Measurements from ENCODE around the gene WDR17. TPM values are rescaled to one million over a fixed set of nuclear protein-coding genes. Genes with fewer than 3 reads are reported as not detected.

Gene WDR17
- total and polyA plus RNA-seq, 2 of the 8 experiments (the other 6 are each of a cell fraction or from before 2014, with no cell fraction given) = 1.4 to 3.3 TPM

DNA sequence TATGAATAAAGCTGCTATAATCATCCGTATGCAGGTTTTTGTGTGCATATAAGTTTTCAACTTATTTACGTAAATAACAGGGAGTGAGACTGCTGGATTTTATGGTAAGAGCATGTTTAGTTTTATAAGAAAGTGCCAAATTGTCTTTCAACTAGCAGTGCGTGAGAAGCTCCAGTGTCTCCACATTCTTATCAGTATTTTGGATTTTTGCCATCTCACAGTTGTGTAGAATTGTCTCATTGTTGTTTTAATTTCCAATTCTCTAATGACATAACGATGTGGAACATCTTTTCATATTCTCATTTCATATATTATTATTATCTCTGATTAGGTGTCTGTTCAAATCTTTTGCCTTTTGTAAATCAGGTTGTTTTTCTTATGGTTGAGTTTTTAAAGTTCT, 49.0 kb upstream of the WDR17 start:
- Histone ChIP-seq H2BK5ac (ENCODE audit: low read depth, low read length) (no peak overlapping the region), H3K4me1 (replicated peaks in 1 of 4; ENCODE audit: control insufficient read depth in 3 of 4, insufficient read depth in 4 of 4, low read length in 3 of 4) (no peaks in the 10 kb centered on the region), H2BK20ac (ENCODE audit: low read length) (no peak overlapping the region), H2BK15ac (ENCODE audit: low read length) (no peak overlapping the region), H3K27ac (ENCODE audit: low read depth, low read length) (no peak overlapping the region), H3K27me3 (replicated peaks in 1 of 4; ENCODE audit: control insufficient read depth in 3 of 4, extremely low read depth in 1 of 4, insufficient read depth in 3 of 4, low read length in 3 of 4) (no peaks in the 10 kb centered on the region), H3K4me2 (ENCODE audit: insufficient read depth in 1 of 2, low read depth in 2 of 2, low read length in 2 of 2) (no peak overlapping the region), H4K91ac (replicated peaks; ENCODE audit: insufficient read length, low read length) (no peak overlapping the region), H3K14ac (ENCODE audit: insufficient read length) (no peak overlapping the region), H2AFZ (ENCODE audit: low read length) (no peak overlapping the region), H3K36me3 (ENCODE audit: control insufficient read depth in 2 of 4, insufficient read depth in 4 of 4, low read length in 3 of 4) (no peaks in the 10 kb centered on the region), H3K79me2 (ENCODE audit: control insufficient read depth in 1 of 2, insufficient read depth in 2 of 2, low read length in 2 of 2) (no peaks in the 10 kb centered on the region), H3K18ac (ENCODE audit: extremely low read depth, low read length) (no peak overlapping the region), H3K23me2 (ENCODE audit: low read depth, low read length) (no peaks in the 10 kb centered on the region), H4K20me1 (replicated peaks in 1 of 2; ENCODE audit: control insufficient read depth in 1 of 2, insufficient read depth in 2 of 2, low read length in 2 of 2) (no peaks in the 10 kb centered on the region), H3K4ac (replicated peaks; ENCODE audit: insufficient read length, low read depth, low read length) (no peak overlapping the region), H3K9ac (replicated peaks in 1 of 4; ENCODE audit: extremely low read depth in 1 of 4, low read depth in 3 of 4, low read length in 3 of 4) (no peak overlapping the region), H3K4me3 (ENCODE audit: extremely low read depth in 1 of 4, insufficient read depth in 2 of 4, low read depth in 3 of 4, low read length in 4 of 4) (no peak overlapping the region), H3K9me3 (ENCODE audit: insufficient read depth in 2 of 2, low read depth in 1 of 2, low read length in 1 of 2) (no peaks in the 10 kb centered on the region), H3K56ac (replicated peaks; ENCODE audit: insufficient read length, low read depth, low read length) (no peak overlapping the region), H3K79me1 (ENCODE audit: low read depth, low read length) (no peaks in the 10 kb centered on the region), H2BK120ac (replicated peaks; ENCODE audit: low read depth, low read length) (no peak overlapping the region), H2AK5ac (ENCODE audit: low read depth, low read length) (no peak overlapping the region), H2BK12ac (ENCODE audit: low read depth, low read length) (no peak overlapping the region), H4K8ac (ENCODE audit: extremely low read depth, insufficient read depth, low read length) (no peak overlapping the region), H4K5ac (ENCODE audit: insufficient read length, low read depth, low read length) (no peak overlapping the region), H3K23ac (ENCODE audit: insufficient read length) (no peak overlapping the region)
- no peak for FAIRE-seq
- ChIA-PET CTCF (ENCODE audit: partially characterized antibody) (interaction anchor here (0.6 kb wide), 1 partner anchor 63 kb away, joined by 3 read pairs; no protein-coding TSS in a partner anchor), POLR2A (ENCODE audit: partially characterized antibody) (no interaction called here)
- DNase-seq (ENCODE audit: low read depth in 1 of 2, low spot score in 2 of 2) = no peak
- 92% methylated on average over 4 of the region's 4 CpGs; no CpG with 5 or more reads in 1 of the 2 experiments for WGBS, 2 experiments (ENCODE audit: extremely low coverage in 1 of 2, insufficient coverage in 1 of 2, insufficient read length in 1 of 2, insufficient replicate concordance in 2 of 2, low coverage in 1 of 2, low lambda C conversion rate in 2 of 2, missing lambda C conversion rate in 1 of 2)
- TF ChIP-seq TAF7 (optimal IDR thresholded peaks at IDR 0.05; ENCODE audit: borderline replicate concordance, low read depth, low read length) = no peak
- TF ChIP-seq CTBP2 (IDR thresholded peaks at IDR 0.05; ENCODE audit: borderline replicate concordance, insufficient read depth, insufficient read length, low read length) = no peak
- TF ChIP-seq CREB1 (IDR thresholded peaks at IDR 0.05) = no peak
- no peak for TF ChIP-seq RXRA (IDR thresholded peaks at IDR 0.05; ENCODE audit: insufficient read depth, low read depth, low read length)
- no peak for TF ChIP-seq GABPA (IDR thresholded peaks at IDR 0.05; ENCODE audit: borderline replicate concordance, insufficient read depth, low read length)
- no peak for TF ChIP-seq RAD21 (IDR thresholded peaks at IDR 0.05 in 1 of 2, conservative IDR thresholded peaks at IDR 0.05 in 1 of 2; ENCODE audit: low read depth in 2 of 2, low read length in 2 of 2)
- no peak for TF ChIP-seq CHD1 (IDR thresholded peaks at IDR 0.05; ENCODE audit: low read depth, low read length)
- TF ChIP-seq, protein P1, sequence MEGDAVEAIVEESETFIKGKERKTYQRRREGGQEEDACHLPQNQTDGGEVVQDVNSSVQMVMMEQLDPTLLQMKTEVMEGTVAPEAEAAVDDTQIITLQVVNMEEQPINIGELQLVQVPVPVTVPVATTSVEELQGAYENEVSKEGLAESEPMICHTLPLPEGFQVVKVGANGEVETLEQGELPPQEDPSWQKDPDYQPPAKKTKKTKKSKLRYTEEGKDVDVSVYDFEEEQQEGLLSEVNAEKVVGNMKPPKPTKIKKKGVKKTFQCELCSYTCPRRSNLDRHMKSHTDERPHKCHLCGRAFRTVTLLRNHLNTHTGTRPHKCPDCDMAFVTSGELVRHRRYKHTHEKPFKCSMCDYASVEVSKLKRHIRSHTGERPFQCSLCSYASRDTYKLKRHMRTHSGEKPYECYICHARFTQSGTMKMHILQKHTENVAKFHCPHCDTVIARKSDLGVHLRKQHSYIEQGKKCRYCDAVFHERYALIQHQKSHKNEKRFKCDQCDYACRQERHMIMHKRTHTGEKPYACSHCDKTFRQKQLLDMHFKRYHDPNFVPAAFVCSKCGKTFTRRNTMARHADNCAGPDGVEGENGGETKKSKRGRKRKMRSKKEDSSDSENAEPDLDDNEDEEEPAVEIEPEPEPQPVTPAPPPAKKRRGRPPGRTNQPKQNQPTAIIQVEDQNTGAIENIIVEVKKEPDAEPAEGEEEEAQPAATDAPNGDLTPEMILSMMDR (IDR thresholded peaks at IDR 0.05; ENCODE audit: control extremely low read depth in 1 of 3, insufficient read depth in 1 of 3, low read depth in 1 of 3, low read length in 3 of 3) = no peak
- no peak for TF ChIP-seq EZH2 (IDR thresholded peaks at IDR 0.05; ENCODE audit: low read depth, low read length, severe bottlenecking)
- TF ChIP-seq POU5F1 (IDR thresholded peaks at IDR 0.05; ENCODE audit: low read depth, low read length) = no peak
- no peak for TF ChIP-seq NRF1 (IDR thresholded peaks at IDR 0.05; ENCODE audit: low read depth, low read length)
- no peak for TF ChIP-seq SIX5 (IDR thresholded peaks at IDR 0.05; ENCODE audit: low read depth, low read length)
